H1 (cell line): ENCODE results near the gene LPIN2. TPM values are rescaled to one million over a fixed set of nuclear protein-coding genes. Genes with fewer than 3 reads are reported as not detected.

ENCODE experiments used
- CBX5 ChIP-seq: fragments of 300-800, 300-1000 bp; sonication (generic); IDR thresholded peaks from 2 replicates; pipeline ENCODE4 v1.7.1; 2016; ENCODE audit warnings: antibody characterized with exemption, low read length, low read depth
- GABPA ChIP-seq: IDR thresholded peaks from 2 replicates; pipeline ENCODE4 v1.6.1; 2011; ENCODE audit warnings: mild to moderate bottlenecking, low read length, moderate library complexity, borderline replicate concordance; ENCODE audit not compliant: insufficient read depth
- GTF2F1 ChIP-seq: IDR thresholded peaks from 2 replicates; pipeline ENCODE4 v1.6.1; 2012; ENCODE audit warnings: low read depth, low read length, improper control_type of control experiment, borderline replicate concordance
- MAFK ChIP-seq: IDR thresholded peaks from 2 replicates; pipeline ENCODE4 v1.6.1; 2012; ENCODE audit warnings: low read depth, mild to moderate bottlenecking, improper control_type of control experiment, low read length
- NRF1 ChIP-seq: IDR thresholded peaks from 2 replicates; pipeline ENCODE4 v1.6.1; 2011; ENCODE audit warnings: mild to moderate bottlenecking, low read depth, low read length, improper control_type of control experiment
- POU5F1 ChIP-seq: IDR thresholded peaks from 2 replicates; pipeline ENCODE4 v1.6.1; 2011; ENCODE audit warnings: low read depth, mild to moderate bottlenecking, low read length, moderate library complexity
- SIN3A ChIP-seq, 2 experiments: IDR thresholded peaks in 1 of 2; conservative IDR thresholded peaks in 1 of 2; 2 replicates each; pipeline ENCODE4 v1.6.1; 2011 to 2012; ENCODE audit warnings: low read length in 2 of 2, improper control_type of control experiment in 1 of 2, low read depth in 1 of 2, mild to moderate bottlenecking in 1 of 2
- SIX5 ChIP-seq: IDR thresholded peaks from 2 replicates; pipeline ENCODE4 v1.6.1; 2011; ENCODE audit warnings: mild to moderate bottlenecking, low read depth, low read length
- ZNF274 ChIP-seq: IDR thresholded peaks from 2 replicates; pipeline ENCODE4 v1.7.0; 2012; ENCODE audit warnings: low read length, borderline replicate concordance; ENCODE audit errors: extremely low read depth
- polyA plus RNA-seq, 7 experiments: library from polyadenylated mRNA; depleted of rRNA in 3 of 7; stranded (reverse) in 5 of 7; unstranded in 2 of 7; fragments of >200 nt in 5 of 7; fragments of 200-250 nt in 2 of 7; gene quantifications; 1 replicate in 5 of 7; 2 replicates in 1 of 7; 4 replicates in 1 of 7; pipeline versions ENCODE4 v1.2.1 to v1.2.3, GENCODE V29; 2011 to 2013; ENCODE audit warnings: missing spikeins in 2 of 7, mixed read lengths in 2 of 7
- total RNA-seq: library from RNA; stranded (reverse); fragmentation: NEBNext Ultra II Directional; extraction: Animal tissue kit (Norgen Biotek cat#: 25700); gene quantifications from 2 replicates; pipeline ENCODE4 v1.2.1, GENCODE V29; 2021
- TF ChIP-seq, protein P1 (sequence below): fragments of 300-600 bp; sonication (generic); IDR thresholded peaks from 2 replicates; pipeline ENCODE4 v1.7.1; 2012; ENCODE audit warnings: low read length, moderate library complexity, mild to moderate bottlenecking, inconsistent platforms; ENCODE audit not compliant: insufficient replicate concordance
- TF ChIP-seq, protein P2 (sequence below): IDR thresholded peaks from 2 replicates; pipeline ENCODE4 v1.6.1; 2011; ENCODE audit warnings: low read depth, mild to moderate bottlenecking, low read length; ENCODE audit not compliant: insufficient read depth

The LPIN2 gene
- total and polyA plus RNA-seq, 2 of the 8 experiments (the other 6 are each of a cell fraction or from before 2014, with no cell fraction given) = 7.4 to 14.2 TPM

DNA sequence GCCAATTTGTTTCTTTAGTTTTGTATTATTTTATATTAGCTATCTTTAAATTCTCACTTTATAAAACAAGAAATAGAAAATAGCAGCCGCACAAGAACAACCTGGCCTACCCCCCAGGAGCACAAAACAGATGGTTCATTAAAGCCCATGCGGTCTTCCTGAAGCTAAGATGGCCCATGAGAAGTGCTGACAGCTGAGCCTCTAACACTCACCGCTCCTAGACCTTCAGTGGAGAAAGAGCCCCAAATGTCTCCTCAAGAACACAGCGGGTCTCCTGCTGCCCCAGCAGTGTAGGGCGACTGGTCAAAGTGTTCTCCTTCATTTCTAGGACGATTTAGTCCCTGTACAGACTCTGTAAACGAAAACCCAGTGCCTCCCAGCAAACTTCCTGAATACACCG, 45.1 kb downstream of the LPIN2 start (continued):
- TF ChIP-seq, protein P1, sequence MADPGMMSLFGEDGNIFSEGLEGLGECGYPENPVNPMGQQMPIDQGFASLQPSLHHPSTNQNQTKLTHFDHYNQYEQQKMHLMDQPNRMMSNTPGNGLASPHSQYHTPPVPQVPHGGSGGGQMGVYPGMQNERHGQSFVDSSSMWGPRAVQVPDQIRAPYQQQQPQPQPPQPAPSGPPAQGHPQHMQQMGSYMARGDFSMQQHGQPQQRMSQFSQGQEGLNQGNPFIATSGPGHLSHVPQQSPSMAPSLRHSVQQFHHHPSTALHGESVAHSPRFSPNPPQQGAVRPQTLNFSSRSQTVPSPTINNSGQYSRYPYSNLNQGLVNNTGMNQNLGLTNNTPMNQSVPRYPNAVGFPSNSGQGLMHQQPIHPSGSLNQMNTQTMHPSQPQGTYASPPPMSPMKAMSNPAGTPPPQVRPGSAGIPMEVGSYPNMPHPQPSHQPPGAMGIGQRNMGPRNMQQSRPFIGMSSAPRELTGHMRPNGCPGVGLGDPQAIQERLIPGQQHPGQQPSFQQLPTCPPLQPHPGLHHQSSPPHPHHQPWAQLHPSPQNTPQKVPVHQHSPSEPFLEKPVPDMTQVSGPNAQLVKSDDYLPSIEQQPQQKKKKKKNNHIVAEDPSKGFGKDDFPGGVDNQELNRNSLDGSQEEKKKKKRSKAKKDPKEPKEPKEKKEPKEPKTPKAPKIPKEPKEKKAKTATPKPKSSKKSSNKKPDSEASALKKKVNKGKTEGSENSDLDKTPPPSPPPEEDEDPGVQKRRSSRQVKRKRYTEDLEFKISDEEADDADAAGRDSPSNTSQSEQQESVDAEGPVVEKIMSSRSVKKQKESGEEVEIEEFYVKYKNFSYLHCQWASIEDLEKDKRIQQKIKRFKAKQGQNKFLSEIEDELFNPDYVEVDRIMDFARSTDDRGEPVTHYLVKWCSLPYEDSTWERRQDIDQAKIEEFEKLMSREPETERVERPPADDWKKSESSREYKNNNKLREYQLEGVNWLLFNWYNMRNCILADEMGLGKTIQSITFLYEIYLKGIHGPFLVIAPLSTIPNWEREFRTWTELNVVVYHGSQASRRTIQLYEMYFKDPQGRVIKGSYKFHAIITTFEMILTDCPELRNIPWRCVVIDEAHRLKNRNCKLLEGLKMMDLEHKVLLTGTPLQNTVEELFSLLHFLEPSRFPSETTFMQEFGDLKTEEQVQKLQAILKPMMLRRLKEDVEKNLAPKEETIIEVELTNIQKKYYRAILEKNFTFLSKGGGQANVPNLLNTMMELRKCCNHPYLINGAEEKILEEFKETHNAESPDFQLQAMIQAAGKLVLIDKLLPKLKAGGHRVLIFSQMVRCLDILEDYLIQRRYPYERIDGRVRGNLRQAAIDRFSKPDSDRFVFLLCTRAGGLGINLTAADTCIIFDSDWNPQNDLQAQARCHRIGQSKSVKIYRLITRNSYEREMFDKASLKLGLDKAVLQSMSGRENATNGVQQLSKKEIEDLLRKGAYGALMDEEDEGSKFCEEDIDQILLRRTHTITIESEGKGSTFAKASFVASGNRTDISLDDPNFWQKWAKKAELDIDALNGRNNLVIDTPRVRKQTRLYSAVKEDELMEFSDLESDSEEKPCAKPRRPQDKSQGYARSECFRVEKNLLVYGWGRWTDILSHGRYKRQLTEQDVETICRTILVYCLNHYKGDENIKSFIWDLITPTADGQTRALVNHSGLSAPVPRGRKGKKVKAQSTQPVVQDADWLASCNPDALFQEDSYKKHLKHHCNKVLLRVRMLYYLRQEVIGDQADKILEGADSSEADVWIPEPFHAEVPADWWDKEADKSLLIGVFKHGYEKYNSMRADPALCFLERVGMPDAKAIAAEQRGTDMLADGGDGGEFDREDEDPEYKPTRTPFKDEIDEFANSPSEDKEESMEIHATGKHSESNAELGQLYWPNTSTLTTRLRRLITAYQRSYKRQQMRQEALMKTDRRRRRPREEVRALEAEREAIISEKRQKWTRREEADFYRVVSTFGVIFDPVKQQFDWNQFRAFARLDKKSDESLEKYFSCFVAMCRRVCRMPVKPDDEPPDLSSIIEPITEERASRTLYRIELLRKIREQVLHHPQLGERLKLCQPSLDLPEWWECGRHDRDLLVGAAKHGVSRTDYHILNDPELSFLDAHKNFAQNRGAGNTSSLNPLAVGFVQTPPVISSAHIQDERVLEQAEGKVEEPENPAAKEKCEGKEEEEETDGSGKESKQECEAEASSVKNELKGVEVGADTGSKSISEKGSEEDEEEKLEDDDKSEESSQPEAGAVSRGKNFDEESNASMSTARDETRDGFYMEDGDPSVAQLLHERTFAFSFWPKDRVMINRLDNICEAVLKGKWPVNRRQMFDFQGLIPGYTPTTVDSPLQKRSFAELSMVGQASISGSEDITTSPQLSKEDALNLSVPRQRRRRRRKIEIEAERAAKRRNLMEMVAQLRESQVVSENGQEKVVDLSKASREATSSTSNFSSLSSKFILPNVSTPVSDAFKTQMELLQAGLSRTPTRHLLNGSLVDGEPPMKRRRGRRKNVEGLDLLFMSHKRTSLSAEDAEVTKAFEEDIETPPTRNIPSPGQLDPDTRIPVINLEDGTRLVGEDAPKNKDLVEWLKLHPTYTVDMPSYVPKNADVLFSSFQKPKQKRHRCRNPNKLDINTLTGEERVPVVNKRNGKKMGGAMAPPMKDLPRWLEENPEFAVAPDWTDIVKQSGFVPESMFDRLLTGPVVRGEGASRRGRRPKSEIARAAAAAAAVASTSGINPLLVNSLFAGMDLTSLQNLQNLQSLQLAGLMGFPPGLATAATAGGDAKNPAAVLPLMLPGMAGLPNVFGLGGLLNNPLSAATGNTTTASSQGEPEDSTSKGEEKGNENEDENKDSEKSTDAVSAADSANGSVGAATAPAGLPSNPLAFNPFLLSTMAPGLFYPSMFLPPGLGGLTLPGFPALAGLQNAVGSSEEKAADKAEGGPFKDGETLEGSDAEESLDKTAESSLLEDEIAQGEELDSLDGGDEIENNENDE = no peak
- TF ChIP-seq ZNF274 (no peak), SIX5 (no peak), SIN3A (conservative IDR thresholded peaks at IDR 0.05 in 1 of 2, IDR thresholded peaks at IDR 0.05 in 1 of 2; ENCODE audit: low read depth in 1 of 2, low read length in 2 of 2) (no peak), POU5F1 (no peak), GTF2F1 (no peak), CBX5 (no peak), MAFK (no peak), GABPA (no peak), NRF1 (no peak)
- TF ChIP-seq, protein P2, sequence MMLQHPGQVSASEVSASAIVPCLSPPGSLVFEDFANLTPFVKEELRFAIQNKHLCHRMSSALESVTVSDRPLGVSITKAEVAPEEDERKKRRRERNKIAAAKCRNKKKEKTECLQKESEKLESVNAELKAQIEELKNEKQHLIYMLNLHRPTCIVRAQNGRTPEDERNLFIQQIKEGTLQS = no peak
- TF ChIP-seq, all 59 proteins: peak for 0
